GM23248 (cell line): ENCODE measurements around the gene PTPRU. TPM values are rescaled to one million over a fixed set of nuclear protein-coding genes. Genes with fewer than 3 reads are reported as not detected.

Experiments used
- DNase-seq: peaks from one replicate; pipeline ENCODE4 v3.0.0-alpha.2; 2015
- H2AFZ ChIP-seq: fragments of 200-600 bp; sonication (generic); 2 replicates; pipeline ENCODE4 v1.6.1; 2016; ENCODE audit warnings: antibody characterized with exemption
- H3F3A ChIP-seq: fragments of 200-600 bp; sonication (generic); 2 replicates; pipeline ENCODE4 v1.6.1; 2016; ENCODE audit warnings: mild to moderate bottlenecking, antibody characterized with exemption, mixed run types; ENCODE audit not compliant: insufficient read depth
- H3K27ac ChIP-seq: fragments of 200-600 bp; sonication (generic); 2 replicates; pipeline ENCODE4 v1.5.1; 2016; ENCODE audit warnings: mild to moderate bottlenecking
- H3K27me3 ChIP-seq: fragments of 200-600 bp; sonication (generic); replicated peaks from 2 replicates; pipeline ENCODE4 v1.6.1; 2016; ENCODE audit warnings: mild to moderate bottlenecking; ENCODE audit not compliant: insufficient read depth
- H3K36me3 ChIP-seq: fragments of 200-600 bp; sonication (generic); 2 replicates; pipeline ENCODE4 v1.6.1; 2016; ENCODE audit warnings: low read depth, mild to moderate bottlenecking
- H3K4me1 ChIP-seq: fragments of 200-600 bp; sonication (generic); 2 replicates; pipeline ENCODE4 v1.6.1; 2016; ENCODE audit warnings: mild to moderate bottlenecking; ENCODE audit not compliant: insufficient read depth
- H3K4me2 ChIP-seq: fragments of 200-600 bp; sonication (generic); one replicate; pipeline ENCODE4 v1.6.1; 2016; ENCODE audit warnings: mild to moderate bottlenecking; ENCODE audit not compliant: unreplicated experiment
- H3K4me3 ChIP-seq: fragments of 200-600 bp; sonication (generic); 2 replicates; pipeline ENCODE4 v1.5.1; 2016; ENCODE audit warnings: mild to moderate bottlenecking
- H3K79me2 ChIP-seq: fragments of 200-600 bp; sonication (generic); 2 replicates; pipeline ENCODE4 v1.6.1; 2016; ENCODE audit warnings: mild to moderate bottlenecking; ENCODE audit not compliant: insufficient read depth
- H3K9ac ChIP-seq: fragments of 200-600 bp; sonication (generic); 2 replicates; pipeline ENCODE4 v1.6.1; 2016; ENCODE audit warnings: mild to moderate bottlenecking
- H3K9me2 ChIP-seq: fragments of 200-600 bp; sonication (generic); 2 replicates; pipeline ENCODE4 v1.6.1; 2016; ENCODE audit warnings: mixed run types, mild to moderate bottlenecking, moderate library complexity; ENCODE audit not compliant: insufficient read depth
- H3K9me3 ChIP-seq: fragments of 200-600 bp; sonication (generic); one replicate; pipeline ENCODE4 v1.6.1; 2017; ENCODE audit warnings: low read depth
- H4K20me1 ChIP-seq: fragments of 200-600 bp; sonication (generic); 2 replicates; pipeline ENCODE4 v1.6.0; 2016; ENCODE audit not compliant: insufficient read depth
- EZH2 ChIP-seq: fragments of 200-600 bp; sonication (generic); IDR thresholded peaks from 2 replicates; pipeline ENCODE4 v1.6.1; 2018; ENCODE audit warnings: antibody characterized with exemption, mild to moderate bottlenecking; ENCODE audit not compliant: insufficient read depth, poor library complexity, severe bottlenecking
- EZH2phosphoT487 ChIP-seq: fragments of 200-600 bp; sonication (generic); IDR thresholded peaks from 2 replicates; pipeline ENCODE4 v1.6.1; 2018; ENCODE audit warnings: antibody characterized with exemption, moderate library complexity, mild to moderate bottlenecking, low read depth; ENCODE audit not compliant: insufficient read depth
- WGBS, 2 experiments: methylation state at CpG; one replicate each; pipeline ENCODE4 v1.1.6; 2015 to 2017; ENCODE audit warnings: low lambda C conversion rate in 2 of 2, low coverage in 1 of 2; ENCODE audit errors: missing lambda C conversion rate in 2 of 2; 5-methylcytosine and 5-hydroxymethylcytosine counted together
- in situ Hi-C: fragments of 300-500 bp; cut with MboI; formaldehyde crosslinking; loops from 2 replicates; pipeline ENCODE4 v1.15.0; 2020
- polyA plus RNA-seq: library from polyadenylated mRNA; unstranded; fragments of >200 nt; fragmentation: Nextera tagmentation; extraction: Ambion mirVana; gene quantifications from 2 replicates; pipeline ENCODE4 v1.2.1, GENCODE V29; 2016
- total RNA-seq: library from RNA; depleted of rRNA; stranded (reverse); fragments of >200 nt; shearing (Covaris generic); gene quantifications from 2 replicates; pipeline ENCODE4 v1.2.3, GENCODE V29; 2014

Gene PTPRU
- total and polyA plus RNA-seq, 2 experiments from 2014 or later = 6.2 to 16.8 TPM

- H3K4me3 ChIP-seq = no peak overlapping the region
- H3K9me2 ChIP-seq = no peaks in the 10 kb centered on the region
- H2AFZ ChIP-seq = no peak overlapping the region
- H3K9me3 ChIP-seq = no peaks in the 10 kb centered on the region
- H3K36me3 ChIP-seq = no peaks in the 10 kb centered on the region
- no peaks in the 10 kb centered on the region for H4K20me1 ChIP-seq
- no peak overlapping the region for H3K27ac ChIP-seq
- peaks cover 2% of the 10 kb centered on the region; the same call in 1 of the 2 replicates for H3K27me3 ChIP-seq
- H3F3A ChIP-seq = no peaks in the 10 kb centered on the region
- no peaks in the 10 kb centered on the region for H3K4me1 ChIP-seq
- DNase-seq = no peak
- in situ Hi-C loops = no loop called here
- H3K4me2 ChIP-seq = no peak overlapping the region
- H3K9ac ChIP-seq = no peak overlapping the region
- WGBS, 2 experiments = 15 to 31% methylated on average over 4 of the region's 4 CpGs
- no peaks in the 10 kb centered on the region for H3K79me2 ChIP-seq
- no peak for TF ChIP-seq EZH2
- no peak for TF ChIP-seq EZH2phosphoT487
Measured at GRCh38 chr1:29352719-29353420, 116.5 kb downstream of the PTPRU start.

DNA sequence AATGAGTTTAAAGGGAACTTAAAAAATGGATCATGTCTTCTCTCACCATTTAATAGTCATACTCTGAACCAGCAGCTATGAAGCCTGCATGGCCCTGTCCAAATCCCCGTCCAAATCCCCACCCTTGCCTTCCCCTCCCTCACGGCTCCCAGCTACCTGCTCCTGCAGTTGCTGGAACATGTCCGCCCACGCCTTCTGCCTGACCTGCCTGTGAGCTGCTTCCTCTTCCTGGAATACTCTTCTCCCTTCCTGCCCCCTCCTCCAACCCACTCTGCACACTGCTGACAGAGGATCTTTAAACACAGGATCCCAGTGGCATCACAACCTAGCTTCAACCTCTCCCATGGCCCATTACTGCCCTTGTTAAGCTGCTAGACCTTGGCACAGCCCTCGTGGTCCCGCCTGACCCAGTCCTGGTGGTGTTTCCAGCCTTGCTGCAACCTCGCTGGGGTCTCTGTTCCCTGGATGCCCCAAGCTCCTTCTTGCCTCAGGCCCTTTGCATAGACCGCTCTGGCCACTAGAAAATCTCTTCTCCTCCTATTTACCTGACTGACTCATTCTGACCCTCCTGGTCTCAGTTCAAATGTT lies 118.3 kb downstream of the PTPRU start:
- H3K4me1 ChIP-seq = no peaks in the 10 kb centered on the region
- H3K4me3 ChIP-seq = no peak overlapping the region
- WGBS, 2 experiments = 34 to 40% methylated on average over 8 of the region's 8 CpGs
- no peaks in the 10 kb centered on the region for H3K9me2 ChIP-seq
- H3K4me2 ChIP-seq = no peak overlapping the region
- no peak overlapping the region for H2AFZ ChIP-seq
- H3K27ac ChIP-seq = no peak overlapping the region
- H3K36me3 ChIP-seq = no peaks in the 10 kb centered on the region
- no peaks in the 10 kb centered on the region for H3K9me3 ChIP-seq
- H3K9ac ChIP-seq = no peak overlapping the region
- DNase-seq = no peak
- H4K20me1 ChIP-seq = no peaks in the 10 kb centered on the region
- H3K27me3 ChIP-seq = peaks cover 4% of the 10 kb centered on the region; the same call in 1 of the 2 replicates
- no peak for TF ChIP-seq EZH2phosphoT487
- TF ChIP-seq EZH2 = no peak
- H3F3A ChIP-seq = no peaks in the 10 kb centered on the region
- no peaks in the 10 kb centered on the region for H3K79me2 ChIP-seq
- in situ Hi-C loops = no loop called here

DNA sequence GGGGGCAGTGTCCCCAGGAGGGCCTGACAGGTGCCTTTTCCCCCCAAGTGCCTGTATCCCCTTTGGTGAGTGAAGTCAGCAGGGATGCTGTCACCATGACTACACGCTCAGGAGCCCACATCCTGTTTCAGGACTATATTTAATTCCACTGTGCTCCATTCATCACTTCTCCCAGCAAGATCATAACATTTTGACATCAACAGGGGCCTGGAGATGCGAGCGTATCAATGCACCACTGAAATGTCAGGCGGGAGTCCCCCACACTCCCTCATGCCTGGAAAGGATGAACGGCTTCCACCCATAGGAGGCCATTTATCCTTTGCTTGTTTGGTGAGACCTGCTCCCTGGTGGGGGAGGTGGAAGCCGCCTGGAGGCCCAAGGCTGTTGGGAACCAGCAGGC lies 119.1 kb downstream of the PTPRU start:
- no peak for DNase-seq
- no peaks in the 10 kb centered on the region for H4K20me1 ChIP-seq
- no peak overlapping the region for H2AFZ ChIP-seq
- H3K79me2 ChIP-seq = no peaks in the 10 kb centered on the region
- H3K9me2 ChIP-seq = no peaks in the 10 kb centered on the region
- 43 to 54% methylated on average over 6 of the region's 6 CpGs for WGBS, 2 experiments
- in situ Hi-C loops = no loop called here
- H3K9ac ChIP-seq = no peak overlapping the region
- no peaks in the 10 kb centered on the region for H3K4me1 ChIP-seq
- TF ChIP-seq EZH2phosphoT487 (no peak), EZH2 (no peak)
- peaks cover 6% of the 10 kb centered on the region; the same call in 1 of the 2 replicates for H3K27me3 ChIP-seq
- no peak overlapping the region for H3K4me3 ChIP-seq
- no peaks in the 10 kb centered on the region for H3K36me3 ChIP-seq
- H3K27ac ChIP-seq = no peak overlapping the region
- no peak overlapping the region for H3K4me2 ChIP-seq
- H3F3A ChIP-seq = no peaks in the 10 kb centered on the region
- no peaks in the 10 kb centered on the region for H3K9me3 ChIP-seq

GRCh38 chr1:29356663-29357062 lies 120.3 kb downstream of the PTPRU start:
- H3K79me2 ChIP-seq = no peaks in the 10 kb centered on the region
- H3K4me3 ChIP-seq = no peak overlapping the region
- in situ Hi-C loops = no loop called here
- no peaks in the 10 kb centered on the region for H3K9me2 ChIP-seq
- no peaks in the 10 kb centered on the region for H3F3A ChIP-seq
- H3K27ac ChIP-seq = no peak overlapping the region
- DNase-seq = no peak
- 32 to 41% methylated on average over 12 to 14 of the region's 14 CpGs for WGBS, 2 experiments
- H4K20me1 ChIP-seq = no peaks in the 10 kb centered on the region
- no peak for TF ChIP-seq EZH2phosphoT487
- no peaks in the 10 kb centered on the region for H3K9me3 ChIP-seq
- H3K27me3 ChIP-seq = peaks cover 8% of the 10 kb centered on the region; the same call in 1 of the 2 replicates
- no peaks in the 10 kb centered on the region for H3K4me1 ChIP-seq
- no peaks in the 10 kb centered on the region for H3K36me3 ChIP-seq
- no peak overlapping the region for H3K4me2 ChIP-seq
- no peak overlapping the region for H2AFZ ChIP-seq
- H3K9ac ChIP-seq = no peak overlapping the region
